Keratinocyte (primary cell): ENCODE measurements around the gene CCBE1. TPM values are rescaled to one million over a fixed set of nuclear protein-coding genes. Genes with fewer than 3 reads are reported as not detected.

ENCODE experiments used
- DNase-seq: peaks from one replicate; pipeline ENCODE4 v3.0.0-alpha.2; 2011; ENCODE audit warnings: low read depth, missing footprints, low spot score
- FAIRE-seq: peaks from 2 replicates; lab custom pipeline; 2011; peaks lifted over from hg19 to GRCh38; lab: Jason Lieb, UNC
- H2AFZ ChIP-seq: 2 replicates; pipeline ENCODE4 v1.6.0; 2012; ENCODE audit warnings: low read length, control low read depth, inconsistent platforms; ENCODE audit not compliant: control insufficient read depth
- H3K27ac ChIP-seq: 2 replicates; pipeline ENCODE4 v1.5.1; 2011; ENCODE audit warnings: low read length; ENCODE audit not compliant: control insufficient read depth, insufficient read depth
- H3K27me3 ChIP-seq: 3 replicates; pipeline ENCODE4 v1.6.0; 2011; ENCODE audit warnings: low read length; ENCODE audit not compliant: control insufficient read depth, insufficient read depth; ENCODE audit errors: extremely low read depth
- H3K36me3 ChIP-seq, 2 experiments: 2 replicates in 1 of 2; 3 replicates in 1 of 2; pipeline ENCODE4 v1.5.1; 2011; ENCODE audit warnings: low read length in 2 of 2, mild to moderate bottlenecking in 1 of 2; ENCODE audit not compliant: control insufficient read depth in 2 of 2, insufficient read depth in 2 of 2; ENCODE audit errors: extremely low read depth in 1 of 2
- H3K4me1 ChIP-seq: 3 replicates; pipeline ENCODE4 v1.5.1; 2011; ENCODE audit warnings: low read length; ENCODE audit not compliant: control insufficient read depth, insufficient read depth; ENCODE audit errors: extremely low read depth
- H3K4me2 ChIP-seq: 3 replicates; pipeline ENCODE4 v1.6.0; 2011; ENCODE audit warnings: low read depth, low read length; ENCODE audit not compliant: control insufficient read depth, insufficient read depth; ENCODE audit errors: extremely low read depth
- H3K4me3 ChIP-seq, 3 experiments: fragments of 200-600 bp in 1 of 3; sonication (generic) in 1 of 3; 2 replicates in 2 of 3; 3 replicates in 1 of 3; pipeline ENCODE4 v1.5.1; 2011 to 2016; ENCODE audit warnings: low read length in 3 of 3, mild to moderate bottlenecking in 3 of 3, control low read depth in 2 of 3, inconsistent platforms in 1 of 3, low read depth in 1 of 3, mixed read lengths in 1 of 3, mixed run types in 1 of 3, moderate library complexity in 1 of 3; ENCODE audit not compliant: control insufficient read depth in 2 of 3, insufficient read depth in 2 of 3; ENCODE audit errors: extremely low read depth in 1 of 3
- H3K79me2 ChIP-seq: 2 replicates; pipeline ENCODE4 v1.6.0; 2012; ENCODE audit warnings: low read length; ENCODE audit not compliant: control insufficient read depth, insufficient read depth
- H3K9ac ChIP-seq: 3 replicates; pipeline ENCODE4 v1.6.0; 2011; ENCODE audit warnings: low read length; ENCODE audit not compliant: control insufficient read depth, insufficient read depth; ENCODE audit errors: extremely low read depth
- H3K9me1 ChIP-seq: 3 replicates; pipeline ENCODE4 v1.6.0; 2011; ENCODE audit warnings: low read length; ENCODE audit not compliant: control insufficient read depth, insufficient read depth; ENCODE audit errors: extremely low read depth
- H3K9me3 ChIP-seq: 2 replicates; pipeline ENCODE4 v1.5.1; 2012; ENCODE audit warnings: low read depth, low read length; ENCODE audit not compliant: control insufficient read depth
- H4K20me1 ChIP-seq: 3 replicates; pipeline ENCODE4 v1.6.0; 2011; ENCODE audit warnings: low read length; ENCODE audit not compliant: control insufficient read depth, insufficient read depth; ENCODE audit errors: extremely low read depth
- EZH2 ChIP-seq: IDR thresholded peaks from one replicate; pipeline ENCODE4 v1.6.1; 2012; ENCODE audit warnings: inconsistent platforms, mild to moderate bottlenecking, low read length, moderate library complexity
- dilution Hi-C: fragments of 300-500 bp; cut with MboI; formaldehyde crosslinking; loops from one replicate; pipeline ENCODE4 v1.7.0; 2020; ENCODE audit warnings: low sequenced_read_pairs; ENCODE audit not compliant: extremely low pct_ligation_motif_present
- polyA plus RNA-seq, 5 experiments: library from polyadenylated mRNA; depleted of rRNA in 3 of 5; stranded (reverse) in 3 of 5; stranded (forward) in 1 of 5; unstranded in 1 of 5; fragments of >200 nt; gene quantifications; 1 replicate in 1 of 5; 2 replicates in 3 of 5; 3 replicates in 1 of 5; pipeline versions ENCODE4 v1.2.1 to v1.2.3, GENCODE V29; 2011 to 2012; ENCODE audit warnings: missing spikeins in 2 of 5, low read depth in 1 of 5, low replicate concordance in 1 of 5
- TF ChIP-seq, protein P1 (sequence below), 3 experiments: IDR thresholded peaks in 1 of 3; conservative IDR thresholded peaks in 1 of 3; optimal IDR thresholded peaks in 1 of 3; 2 replicates in 2 of 3; 3 replicates in 1 of 3; pipeline versions ENCODE3 to v1.5.1; 2011; ENCODE audit warnings: low read length in 3 of 3, mild to moderate bottlenecking in 3 of 3, moderate library complexity in 2 of 3, control low read depth in 1 of 3, inconsistent platforms in 1 of 3; ENCODE audit not compliant: insufficient read depth in 2 of 3; ENCODE audit errors: extremely low read depth in 1 of 3

CCBE1 gene
- polyA plus RNA-seq, 1 donor (not counting 4 experiments of a cell fraction or from before 2014, with no cell fraction given) = 20.1 TPM

DNA sequence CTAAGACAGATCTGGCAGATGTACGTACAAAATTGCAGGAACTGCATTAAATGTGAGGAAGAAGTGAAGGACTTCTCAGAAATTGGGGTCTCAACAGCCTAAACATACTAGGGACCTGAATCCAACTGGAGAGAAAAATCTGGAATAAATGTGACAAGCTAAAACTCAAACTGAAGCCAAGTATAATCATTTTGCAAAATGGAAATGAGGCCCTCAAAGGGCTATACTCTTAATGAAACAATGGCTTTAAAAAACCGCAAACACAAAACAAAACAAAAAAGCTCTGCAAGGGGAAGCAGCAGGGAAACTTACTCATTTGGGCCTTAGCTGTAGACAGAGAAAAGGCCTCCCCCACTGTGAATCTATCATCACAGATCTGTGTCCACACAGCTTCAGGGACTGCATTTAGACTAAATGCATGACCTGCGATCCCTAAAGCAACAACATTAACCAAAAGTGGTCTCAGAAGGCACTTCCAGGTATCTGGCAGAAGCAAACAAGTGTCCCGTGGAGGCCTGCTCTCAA lies 63.2 kb downstream of the CCBE1 start:
- Histone ChIP-seq H2AFZ (no peak overlapping the region), H3K9me1 (no peaks in the 10 kb centered on the region), H4K20me1 (no peaks in the 10 kb centered on the region), H3K9ac (no peak overlapping the region), H3K27ac (no peak overlapping the region), H3K4me2 (no peak overlapping the region), H3K79me2 (no peaks in the 10 kb centered on the region), H3K27me3 (no peaks in the 10 kb centered on the region), H3K36me3 (no peaks in the 10 kb centered on the region), H3K4me3 (no peak overlapping the region), H3K4me1 (no peaks in the 10 kb centered on the region), H3K9me3 (no peaks in the 10 kb centered on the region)
- TF ChIP-seq EZH2 = no peak
- TF ChIP-seq, protein P1, sequence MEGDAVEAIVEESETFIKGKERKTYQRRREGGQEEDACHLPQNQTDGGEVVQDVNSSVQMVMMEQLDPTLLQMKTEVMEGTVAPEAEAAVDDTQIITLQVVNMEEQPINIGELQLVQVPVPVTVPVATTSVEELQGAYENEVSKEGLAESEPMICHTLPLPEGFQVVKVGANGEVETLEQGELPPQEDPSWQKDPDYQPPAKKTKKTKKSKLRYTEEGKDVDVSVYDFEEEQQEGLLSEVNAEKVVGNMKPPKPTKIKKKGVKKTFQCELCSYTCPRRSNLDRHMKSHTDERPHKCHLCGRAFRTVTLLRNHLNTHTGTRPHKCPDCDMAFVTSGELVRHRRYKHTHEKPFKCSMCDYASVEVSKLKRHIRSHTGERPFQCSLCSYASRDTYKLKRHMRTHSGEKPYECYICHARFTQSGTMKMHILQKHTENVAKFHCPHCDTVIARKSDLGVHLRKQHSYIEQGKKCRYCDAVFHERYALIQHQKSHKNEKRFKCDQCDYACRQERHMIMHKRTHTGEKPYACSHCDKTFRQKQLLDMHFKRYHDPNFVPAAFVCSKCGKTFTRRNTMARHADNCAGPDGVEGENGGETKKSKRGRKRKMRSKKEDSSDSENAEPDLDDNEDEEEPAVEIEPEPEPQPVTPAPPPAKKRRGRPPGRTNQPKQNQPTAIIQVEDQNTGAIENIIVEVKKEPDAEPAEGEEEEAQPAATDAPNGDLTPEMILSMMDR (optimal IDR thresholded peaks at IDR 0.05 in 1 of 3, IDR thresholded peaks at IDR 0.05 in 1 of 3, conservative IDR thresholded peaks at IDR 0.05 in 1 of 3; ENCODE audit: extremely low read depth in 1 of 3, insufficient read depth in 2 of 3, low read length in 3 of 3) = no peak
- DNase-seq (no peak), FAIRE-seq (no peak)
- dilution Hi-C loops = no loop called here

DNA sequence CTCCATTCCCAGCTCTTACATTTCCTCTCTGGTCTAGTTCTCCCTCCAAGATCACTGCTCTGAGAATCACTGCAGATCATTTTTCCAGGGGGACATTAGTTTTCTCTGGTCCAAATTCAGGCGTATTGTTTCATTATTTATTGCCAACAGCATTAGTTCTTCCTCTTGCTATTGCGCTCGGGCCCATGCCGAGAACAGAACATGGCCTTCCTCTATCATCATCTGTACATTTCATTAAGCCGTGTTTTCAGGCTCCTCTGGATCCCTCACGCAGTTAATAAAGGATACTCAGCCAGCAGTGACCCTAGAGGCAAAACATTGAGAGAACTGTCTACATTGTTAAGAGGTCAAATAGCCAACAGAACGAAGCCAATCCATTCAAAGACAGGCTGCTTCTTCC lies 63.9 kb downstream of the CCBE1 start:
- dilution Hi-C loops = no loop called here
- H3K9me3 ChIP-seq = no peaks in the 10 kb centered on the region
- no peak overlapping the region for H2AFZ ChIP-seq
- H3K4me2 ChIP-seq = no peak overlapping the region
- H3K9ac ChIP-seq = no peak overlapping the region
- H3K27ac ChIP-seq = no peak overlapping the region
- H3K9me1 ChIP-seq = no peaks in the 10 kb centered on the region
- no peaks in the 10 kb centered on the region for H3K4me1 ChIP-seq
- no peaks in the 10 kb centered on the region for H3K36me3 ChIP-seq
- no peak overlapping the region for H3K4me3 ChIP-seq
- TF ChIP-seq, protein P1 (optimal IDR thresholded peaks at IDR 0.05 in 1 of 3, IDR thresholded peaks at IDR 0.05 in 1 of 3, conservative IDR thresholded peaks at IDR 0.05 in 1 of 3; ENCODE audit: extremely low read depth in 1 of 3, insufficient read depth in 2 of 3, low read length in 3 of 3) = no peak
- no peak for TF ChIP-seq EZH2
- H4K20me1 ChIP-seq = no peaks in the 10 kb centered on the region
- no peaks in the 10 kb centered on the region for H3K27me3 ChIP-seq
- no peak for DNase-seq
- H3K79me2 ChIP-seq = no peaks in the 10 kb centered on the region
- FAIRE-seq = no peak
